A673 (cell line): ENCODE measurements around the gene SWSAP1. TPM values are rescaled to one million over a fixed set of nuclear protein-coding genes. Genes with fewer than 3 reads are reported as not detected.

Source experiments
- BruUV-seq: library from RNA; stranded (reverse); fragments of 400-500 nt; replicated peaks from 2 replicates; lab custom pipeline; 2021; lab: Mats Ljungman, UMichigan
- CTCF ChIA-PET: fragments of 300-600 bp; sonication (Branson Sonifier 250); formaldehyde crosslinking; loops from one replicate; lab custom pipeline; 2022; ENCODE audit warnings: antibody characterized with exemption; lab: Charles Lee
- POLR2A ChIA-PET: fragments of 300-600 bp; sonication (Branson Sonifier 250); formaldehyde crosslinking; loops from one replicate; lab custom pipeline; 2022; ENCODE audit warnings: antibody characterized with exemption; ENCODE audit not compliant: low non-redundant PET; lab: Charles Lee
- DNase-seq: peaks from one replicate; pipeline ENCODE4 v3.0.0-alpha.2; 2015; ENCODE audit warnings: low spot score
- H3K27ac ChIP-seq: fragments of 200-600 bp; sonication (generic); 2 replicates; pipeline ENCODE4 v1.5.1; 2016; ENCODE audit warnings: mixed run types, low read depth, mild to moderate bottlenecking, mixed read lengths, antibody characterized with exemption, low read length; ENCODE audit not compliant: poor library complexity, severe bottlenecking
- H3K27me3 ChIP-seq: fragments of 200-600 bp; sonication (generic); replicated peaks from 2 replicates; pipeline ENCODE4 v1.6.1; 2017; ENCODE audit warnings: mixed run types, low read depth, mild to moderate bottlenecking, mixed read lengths, antibody characterized with exemption, low read length; ENCODE audit not compliant: insufficient read depth, poor library complexity
- H3K36me3 ChIP-seq: fragments of 200-600 bp; sonication (generic); 2 replicates; pipeline ENCODE4 v1.6.1; 2016; ENCODE audit warnings: mixed run types, mild to moderate bottlenecking, mixed read lengths, antibody characterized with exemption, low read length; ENCODE audit not compliant: insufficient read depth, poor library complexity, severe bottlenecking
- H3K4me1 ChIP-seq: fragments of 200-600 bp; sonication (generic); 2 replicates; pipeline ENCODE4 v1.6.1; 2017; ENCODE audit warnings: mixed run types, mild to moderate bottlenecking, mixed read lengths, antibody characterized with exemption, low read length; ENCODE audit not compliant: insufficient read depth, poor library complexity, severe bottlenecking
- H3K4me3 ChIP-seq: fragments of 200-600 bp; sonication (generic); 2 replicates; pipeline ENCODE4 v1.5.1; 2016; ENCODE audit warnings: low read depth, mixed run types, mild to moderate bottlenecking, mixed read lengths, low read length; ENCODE audit not compliant: poor library complexity, severe bottlenecking
- H3K9me3 ChIP-seq: fragments of 200-600 bp; sonication (generic); 2 replicates; pipeline ENCODE4 v1.6.1; 2016; ENCODE audit warnings: mixed run types, low read depth, mild to moderate bottlenecking, mixed read lengths, antibody characterized with exemption, low read length; ENCODE audit not compliant: poor library complexity, severe bottlenecking
- CTCF ChIP-seq: fragments of 300-800, 200-600 bp; sonication (generic); conservative IDR thresholded peaks from 2 replicates; pipeline ENCODE4 v1.5.1; 2017; ENCODE audit warnings: low read depth, mild to moderate bottlenecking, antibody characterized with exemption, low read length, moderate library complexity, mixed read lengths
- EZH2 ChIP-seq: fragments of 200-600 bp; sonication (generic); IDR thresholded peaks from 2 replicates; pipeline ENCODE4 v1.6.1; 2017; ENCODE audit warnings: borderline replicate concordance, low read depth, mild to moderate bottlenecking, mixed read lengths, antibody characterized with exemption, low read length; ENCODE audit not compliant: poor library complexity, severe bottlenecking
- intact Hi-C: fragments of 100-400 bp; cut with micrococcal nuclease; formaldehyde crosslinking; loops from one replicate; pipeline ENCODE4 v1.10.0; 2022; ENCODE audit not compliant: unreplicated experiment
- total RNA-seq: library from RNA; stranded (reverse); gene quantifications from 2 replicates; pipeline ENCODE4 v1.2.3, GENCODE V29; 2021

The SWSAP1 gene
- total RNA-seq, 1 experiment from 2014 or later = 3.3 TPM

GRCh38 chr19:11420429-11421370, 46.2 kb downstream of the SWSAP1 start:
- Histone ChIP-seq H3K27ac (no peak overlapping the region), H3K27me3 (peaks cover 40% of the 10 kb centered on the region), H3K9me3 (no peaks in the 10 kb centered on the region), H3K4me3 (no peak overlapping the region), H3K4me1 (no peaks in the 10 kb centered on the region), H3K36me3 (no peaks in the 10 kb centered on the region)
- no peak for DNase-seq
- POLR2A ChIA-PET = no interaction called here
- CTCF ChIA-PET = interaction anchor here (0.6 to 1.4 kb wide), 3 partner anchors 14 to 53 kb away, joined by 3 to 6 read pairs (median 5); partner anchors contain the start of genes ODAD3 and PRKCSH
- TF ChIP-seq CTCF (no peak), EZH2 (peak; percentile 23)
- intact Hi-C loops = no loop called here
- no TSS peak for BruUV-seq

- Histone ChIP-seq H3K27me3 (peaks cover 40% of the 10 kb centered on the region), H3K27ac (no peak overlapping the region), H3K9me3 (no peaks in the 10 kb centered on the region), H3K36me3 (no peaks in the 10 kb centered on the region), H3K4me3 (peak overlapping the region; percentile 4), H3K4me1 (no peaks in the 10 kb centered on the region)
- no peak for DNase-seq
- BruUV-seq = no TSS peak
- CTCF ChIA-PET = interaction anchor here (0.6 to 1.4 kb wide), 2 partner anchors 14 to 53 kb away, joined by 3 to 5 read pairs; partner anchors contain the start of genes ODAD3 and PRKCSH
- POLR2A ChIA-PET = interaction anchor here (0.6 kb wide), 1 partner anchor 14 kb away, joined by 6 read pairs; no protein-coding TSS in a partner anchor
- intact Hi-C loops = no loop called here
- TF ChIP-seq EZH2 = no peak
- TF ChIP-seq CTCF = no peak
These were observed 47.1 kb downstream of the SWSAP1 start for GRCh38 chr19:11421371-11422098.
